GM12878 (cell line): ENCODE measurements around the gene SAMD7. TPM values are rescaled to one million over a fixed set of nuclear protein-coding genes. Genes with fewer than 3 reads are reported as not detected.

Source experiments
- CBFB ChIP-seq: IDR thresholded peaks from 2 replicates; pipeline ENCODE4 v1.6.1; 2016; ENCODE audit warnings: antibody characterized with exemption, low read depth
- CBX3 ChIP-seq: fragments of 200-600 bp; sonication (generic); IDR thresholded peaks from 2 replicates; pipeline ENCODE4 v1.6.1; 2016; ENCODE audit warnings: low read depth, borderline replicate concordance
- CEBPB ChIP-seq, 2 experiments: fragments of 150-350 bp in 1 of 2; IDR thresholded peaks; 2 replicates each; pipeline ENCODE4 v1.6.1; 2012 to 2014; ENCODE audit warnings: low read depth in 2 of 2, low read length in 2 of 2, borderline replicate concordance in 1 of 2, inconsistent platforms in 1 of 2
- CHD1 ChIP-seq: IDR thresholded peaks from 2 replicates; pipeline ENCODE4 v1.6.1; 2012; ENCODE audit warnings: low read depth, low read length, improper control_type of control experiment
- KAT2A ChIP-seq: conservative IDR thresholded peaks from 2 replicates; pipeline ENCODE4 v1.6.1; 2011; ENCODE audit warnings: low read depth, low read length; ENCODE audit not compliant: control insufficient read depth
- KLF5 ChIP-seq: fragments of 450-650 bp; IDR thresholded peaks from 2 replicates; pipeline ENCODE4 v1.6.1; 2014; ENCODE audit warnings: mild to moderate bottlenecking; ENCODE audit not compliant: partially characterized antibody
- MTA3 ChIP-seq: IDR thresholded peaks from 2 replicates; pipeline ENCODE4 v1.6.1; 2012; ENCODE audit warnings: low read length, inconsistent platforms, borderline replicate concordance
- MYB ChIP-seq: fragments of 150-350 bp; IDR thresholded peaks from 2 replicates; pipeline ENCODE4 v1.6.1; 2014; ENCODE audit warnings: mild to moderate bottlenecking, low read depth, low read length, borderline replicate concordance
- NR2F1 ChIP-seq: fragments of 450-650 bp; conservative IDR thresholded peaks from 2 replicates; pipeline ENCODE4 v1.6.1; 2017; ENCODE audit warnings: mild to moderate bottlenecking
- NRF1 ChIP-seq: conservative IDR thresholded peaks from 2 replicates; pipeline ENCODE4 v1.6.1; 2011; ENCODE audit warnings: mild to moderate bottlenecking, low read depth, low read length, improper control_type of control experiment
- PAX5 ChIP-seq: IDR thresholded peaks from 2 replicates; pipeline ENCODE4 v1.6.1; 2011; ENCODE audit warnings: low read depth, low read length, borderline replicate concordance
- RUNX3 ChIP-seq: IDR thresholded peaks from 2 replicates; pipeline ENCODE4 v1.6.1; 2012; ENCODE audit warnings: low read length, inconsistent platforms
- SRF ChIP-seq, 2 experiments: IDR thresholded peaks; 2 replicates each; pipeline ENCODE4 v1.6.1; 2011; ENCODE audit warnings: low read depth in 2 of 2, low read length in 2 of 2, mild to moderate bottlenecking in 1 of 2, moderate library complexity in 1 of 2
- SUZ12 ChIP-seq: fragments of 200-600 bp; sonication (generic); IDR thresholded peaks from one replicate; pipeline ENCODE4 v1.6.1; 2018; ENCODE audit warnings: antibody characterized with exemption, mild to moderate bottlenecking; ENCODE audit not compliant: unreplicated experiment
- ZNF384 ChIP-seq: IDR thresholded peaks from 2 replicates; pipeline ENCODE4 v1.6.1; 2012; ENCODE audit warnings: low read depth, mild to moderate bottlenecking, low read length, improper control_type of control experiment, borderline replicate concordance
- polyA plus RNA-seq, 11 experiments: library from polyadenylated mRNA; depleted of rRNA in 4 of 11; unstranded in 6 of 11; stranded (reverse) in 5 of 11; fragments of >200 nt; fragmentation: Nextera tagmentation in 4 of 11; fragmentation: Illumina TruSeq in 1 of 11; extraction: Ambion mirVana in 4 of 11; extraction: Trizol in 1 of 11; gene quantifications; 1 replicate in 1 of 11; 2 replicates in 10 of 11; pipeline versions ENCODE4 v1.2.1 to v1.2.3, GENCODE V29; 2011 to 2016; ENCODE audit warnings: inconsistent platforms in 2 of 11, missing spikeins in 2 of 11, low read depth in 1 of 11
- total RNA-seq, 4 experiments: library from RNA; depleted of rRNA in 3 of 4; stranded (reverse); fragments of >200 nt in 3 of 4; fragmentation: Illumina TruSeq in 1 of 4; extraction: Trizol in 1 of 4; gene quantifications; 2 replicates each; pipeline versions ENCODE4 v1.2.1 to v1.2.3, GENCODE V29; 2013 to 2021
- TF ChIP-seq, protein P1 (sequence below): IDR thresholded peaks from 2 replicates; pipeline ENCODE4 v1.6.1; 2012; ENCODE audit warnings: low read depth, low read length, improper control_type of control experiment
- TF ChIP-seq, protein P2 (sequence below): fragments of 450-650 bp; IDR thresholded peaks from 2 replicates; pipeline ENCODE4 v1.6.1; 2017; ENCODE audit warnings: antibody characterized with exemption, mild to moderate bottlenecking, moderate library complexity
- TF ChIP-seq, protein P3 (sequence below): IDR thresholded peaks from 2 replicates; pipeline ENCODE4 v1.6.1; 2012; ENCODE audit warnings: mild to moderate bottlenecking, low read depth, low read length
- TF ChIP-seq, protein P4 (sequence below): fragments of 150-350 bp; IDR thresholded peaks from 2 replicates; pipeline ENCODE4 v1.6.1; 2014; ENCODE audit warnings: mild to moderate bottlenecking, low read depth, low read length
- TF ChIP-seq, protein P5 (sequence below): IDR thresholded peaks from 2 replicates; pipeline ENCODE4 v1.6.1; 2012; ENCODE audit warnings: low read length, inconsistent platforms

SAMD7 gene
- total and polyA plus RNA-seq, 10 of the 15 experiments (the other 5 are each of a cell fraction or from before 2014, with no cell fraction given) = 0.03 to 0.11 (median 0.07) TPM; not detected in 3

DNA sequence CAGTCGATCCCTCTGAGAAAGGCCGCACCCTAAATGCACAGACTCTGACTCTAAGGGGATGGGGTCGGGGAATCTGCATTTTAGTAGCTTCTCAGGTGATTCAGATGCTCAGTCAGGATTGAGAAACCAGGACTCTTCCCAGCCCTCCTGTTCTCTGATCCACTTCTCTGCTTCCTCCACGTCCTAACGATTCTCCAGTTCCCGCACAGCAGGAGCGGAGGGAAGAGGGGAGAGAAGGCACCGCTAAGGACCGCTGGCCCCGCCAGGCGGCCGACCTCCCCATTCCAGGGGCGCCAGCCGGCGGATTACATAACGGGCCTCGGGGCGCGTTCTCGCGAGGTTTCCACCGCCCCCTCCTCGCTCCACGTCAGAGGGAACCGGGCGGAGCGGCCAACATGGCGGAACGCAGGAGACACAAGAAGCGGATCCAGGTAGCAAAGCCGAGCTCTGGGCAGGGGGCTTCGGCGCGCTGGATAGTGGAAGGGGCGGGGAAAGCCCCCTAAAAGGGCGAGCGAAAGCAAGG is 55.1 kb downstream of the SAMD7 start, which contains the start of gene SEC62 (continued):
- TF ChIP-seq, protein P1, sequence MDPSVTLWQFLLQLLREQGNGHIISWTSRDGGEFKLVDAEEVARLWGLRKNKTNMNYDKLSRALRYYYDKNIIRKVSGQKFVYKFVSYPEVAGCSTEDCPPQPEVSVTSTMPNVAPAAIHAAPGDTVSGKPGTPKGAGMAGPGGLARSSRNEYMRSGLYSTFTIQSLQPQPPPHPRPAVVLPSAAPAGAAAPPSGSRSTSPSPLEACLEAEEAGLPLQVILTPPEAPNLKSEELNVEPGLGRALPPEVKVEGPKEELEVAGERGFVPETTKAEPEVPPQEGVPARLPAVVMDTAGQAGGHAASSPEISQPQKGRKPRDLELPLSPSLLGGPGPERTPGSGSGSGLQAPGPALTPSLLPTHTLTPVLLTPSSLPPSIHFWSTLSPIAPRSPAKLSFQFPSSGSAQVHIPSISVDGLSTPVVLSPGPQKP = no peak
- no peak for TF ChIP-seq KLF5
- TF ChIP-seq KAT2A = no peak
- no peak for TF ChIP-seq SRF (IDR thresholded peaks at IDR 0.05; ENCODE audit: low read depth in 2 of 2, low read length in 2 of 2)
- 0 out of 2 replicates have a peak, but pooled peaks have one; percentile 6 for TF ChIP-seq NR2F1
- no peak for TF ChIP-seq CBX3
- TF ChIP-seq CHD1 = no peak
- peak; percentile 44; the same call in 1 of the 2 replicates for TF ChIP-seq PAX5
- TF ChIP-seq, protein P2, sequence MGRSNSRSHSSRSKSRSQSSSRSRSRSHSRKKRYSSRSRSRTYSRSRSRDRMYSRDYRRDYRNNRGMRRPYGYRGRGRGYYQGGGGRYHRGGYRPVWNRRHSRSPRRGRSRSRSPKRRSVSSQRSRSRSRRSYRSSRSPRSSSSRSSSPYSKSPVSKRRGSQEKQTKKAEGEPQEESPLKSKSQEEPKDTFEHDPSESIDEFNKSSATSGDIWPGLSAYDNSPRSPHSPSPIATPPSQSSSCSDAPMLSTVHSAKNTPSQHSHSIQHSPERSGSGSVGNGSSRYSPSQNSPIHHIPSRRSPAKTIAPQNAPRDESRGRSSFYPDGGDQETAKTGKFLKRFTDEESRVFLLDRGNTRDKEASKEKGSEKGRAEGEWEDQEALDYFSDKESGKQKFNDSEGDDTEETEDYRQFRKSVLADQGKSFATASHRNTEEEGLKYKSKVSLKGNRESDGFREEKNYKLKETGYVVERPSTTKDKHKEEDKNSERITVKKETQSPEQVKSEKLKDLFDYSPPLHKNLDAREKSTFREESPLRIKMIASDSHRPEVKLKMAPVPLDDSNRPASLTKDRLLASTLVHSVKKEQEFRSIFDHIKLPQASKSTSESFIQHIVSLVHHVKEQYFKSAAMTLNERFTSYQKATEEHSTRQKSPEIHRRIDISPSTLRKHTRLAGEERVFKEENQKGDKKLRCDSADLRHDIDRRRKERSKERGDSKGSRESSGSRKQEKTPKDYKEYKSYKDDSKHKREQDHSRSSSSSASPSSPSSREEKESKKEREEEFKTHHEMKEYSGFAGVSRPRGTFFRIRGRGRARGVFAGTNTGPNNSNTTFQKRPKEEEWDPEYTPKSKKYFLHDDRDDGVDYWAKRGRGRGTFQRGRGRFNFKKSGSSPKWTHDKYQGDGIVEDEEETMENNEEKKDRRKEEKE = no peak
- TF ChIP-seq CEBPB (IDR thresholded peaks at IDR 0.05; ENCODE audit: borderline replicate concordance in 1 of 2, low read depth in 2 of 2, low read length in 2 of 2) = peak in 1 of 2 experiments; percentile 50; a peak in 1 of 4 replicates
- TF ChIP-seq, protein P3, sequence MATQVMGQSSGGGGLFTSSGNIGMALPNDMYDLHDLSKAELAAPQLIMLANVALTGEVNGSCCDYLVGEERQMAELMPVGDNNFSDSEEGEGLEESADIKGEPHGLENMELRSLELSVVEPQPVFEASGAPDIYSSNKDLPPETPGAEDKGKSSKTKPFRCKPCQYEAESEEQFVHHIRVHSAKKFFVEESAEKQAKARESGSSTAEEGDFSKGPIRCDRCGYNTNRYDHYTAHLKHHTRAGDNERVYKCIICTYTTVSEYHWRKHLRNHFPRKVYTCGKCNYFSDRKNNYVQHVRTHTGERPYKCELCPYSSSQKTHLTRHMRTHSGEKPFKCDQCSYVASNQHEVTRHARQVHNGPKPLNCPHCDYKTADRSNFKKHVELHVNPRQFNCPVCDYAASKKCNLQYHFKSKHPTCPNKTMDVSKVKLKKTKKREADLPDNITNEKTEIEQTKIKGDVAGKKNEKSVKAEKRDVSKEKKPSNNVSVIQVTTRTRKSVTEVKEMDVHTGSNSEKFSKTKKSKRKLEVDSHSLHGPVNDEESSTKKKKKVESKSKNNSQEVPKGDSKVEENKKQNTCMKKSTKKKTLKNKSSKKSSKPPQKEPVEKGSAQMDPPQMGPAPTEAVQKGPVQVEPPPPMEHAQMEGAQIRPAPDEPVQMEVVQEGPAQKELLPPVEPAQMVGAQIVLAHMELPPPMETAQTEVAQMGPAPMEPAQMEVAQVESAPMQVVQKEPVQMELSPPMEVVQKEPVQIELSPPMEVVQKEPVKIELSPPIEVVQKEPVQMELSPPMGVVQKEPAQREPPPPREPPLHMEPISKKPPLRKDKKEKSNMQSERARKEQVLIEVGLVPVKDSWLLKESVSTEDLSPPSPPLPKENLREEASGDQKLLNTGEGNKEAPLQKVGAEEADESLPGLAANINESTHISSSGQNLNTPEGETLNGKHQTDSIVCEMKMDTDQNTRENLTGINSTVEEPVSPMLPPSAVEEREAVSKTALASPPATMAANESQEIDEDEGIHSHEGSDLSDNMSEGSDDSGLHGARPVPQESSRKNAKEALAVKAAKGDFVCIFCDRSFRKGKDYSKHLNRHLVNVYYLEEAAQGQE = no peak
- TF ChIP-seq, protein P4, sequence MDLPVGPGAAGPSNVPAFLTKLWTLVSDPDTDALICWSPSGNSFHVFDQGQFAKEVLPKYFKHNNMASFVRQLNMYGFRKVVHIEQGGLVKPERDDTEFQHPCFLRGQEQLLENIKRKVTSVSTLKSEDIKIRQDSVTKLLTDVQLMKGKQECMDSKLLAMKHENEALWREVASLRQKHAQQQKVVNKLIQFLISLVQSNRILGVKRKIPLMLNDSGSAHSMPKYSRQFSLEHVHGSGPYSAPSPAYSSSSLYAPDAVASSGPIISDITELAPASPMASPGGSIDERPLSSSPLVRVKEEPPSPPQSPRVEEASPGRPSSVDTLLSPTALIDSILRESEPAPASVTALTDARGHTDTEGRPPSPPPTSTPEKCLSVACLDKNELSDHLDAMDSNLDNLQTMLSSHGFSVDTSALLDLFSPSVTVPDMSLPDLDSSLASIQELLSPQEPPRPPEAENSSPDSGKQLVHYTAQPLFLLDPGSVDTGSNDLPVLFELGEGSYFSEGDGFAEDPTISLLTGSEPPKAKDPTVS = 0 out of 2 replicates have a peak, but pooled peaks have one; percentile 22
- TF ChIP-seq, protein P5, sequence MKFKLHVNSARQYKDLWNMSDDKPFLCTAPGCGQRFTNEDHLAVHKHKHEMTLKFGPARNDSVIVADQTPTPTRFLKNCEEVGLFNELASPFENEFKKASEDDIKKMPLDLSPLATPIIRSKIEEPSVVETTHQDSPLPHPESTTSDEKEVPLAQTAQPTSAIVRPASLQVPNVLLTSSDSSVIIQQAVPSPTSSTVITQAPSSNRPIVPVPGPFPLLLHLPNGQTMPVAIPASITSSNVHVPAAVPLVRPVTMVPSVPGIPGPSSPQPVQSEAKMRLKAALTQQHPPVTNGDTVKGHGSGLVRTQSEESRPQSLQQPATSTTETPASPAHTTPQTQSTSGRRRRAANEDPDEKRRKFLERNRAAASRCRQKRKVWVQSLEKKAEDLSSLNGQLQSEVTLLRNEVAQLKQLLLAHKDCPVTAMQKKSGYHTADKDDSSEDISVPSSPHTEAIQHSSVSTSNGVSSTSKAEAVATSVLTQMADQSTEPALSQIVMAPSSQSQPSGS = peak; percentile 90
- TF ChIP-seq MTA3 = no peak
- no peak for TF ChIP-seq SUZ12
- peak; percentile 45 for TF ChIP-seq RUNX3
- no peak for TF ChIP-seq ZNF384
- TF ChIP-seq CBFB = peak; percentile 94
- no peak for TF ChIP-seq MYB
- no peak for TF ChIP-seq NRF1
